ENCODE data around the gene TRIM50. TPM values are rescaled to one million over a fixed set of nuclear protein-coding genes. Genes with fewer than 3 reads are reported as not detected.
"Not testable (repeated sequence)": the region's sequence is repeated elsewhere in the genome, so short reads cannot be mapped to it uniquely, and the experiment has no call there.

The TRIM50 gene
- total and polyA plus RNA-seq, 2 donors (not counting 1 experiment from before 2014, with no cell fraction given), result not detected

GRCh38 chr7:73308665-73309214 is 19.1 kb downstream of the TRIM50 start, which contains the start of gene NSUN5:
Gene NSUN5 (minus strand): TSS chr7:73308826. CDS start chr7:73308790, 36 bp downstream.
- peak within 1 kb of the TSS; percentile 92 for H3K4me2 ChIP-seq (ENCODE audit: extremely low read depth, insufficient read depth, low read length)
- H3K79me2 ChIP-seq (ENCODE audit: control insufficient read depth, insufficient read depth, low read length), result peaks cover 3% of the 10 kb centered on the region
- H3K27me3 ChIP-seq (ENCODE audit: control insufficient read depth, insufficient read depth, low read length), result no peaks in the 10 kb centered on the region
- H3K9ac ChIP-seq (ENCODE audit: insufficient read depth, low read length), result peak within 1 kb of the TSS; percentile 50
- H3K9me3 ChIP-seq (ENCODE audit: control insufficient read depth, insufficient read depth, low read depth, low read length), result no peaks in the 10 kb centered on the region
- H2AFZ ChIP-seq (ENCODE audit: low read length), result peak within 1 kb of the TSS; percentile 88
- H3K4me1 ChIP-seq (ENCODE audit: control insufficient read depth, extremely low read depth, insufficient read depth, low read length), result no peaks in the 10 kb centered on the region
- H3K4me3 ChIP-seq (replicated peaks in 1 of 4; ENCODE audit: control extremely low read depth in 1 of 4, insufficient read depth in 1 of 4, low read depth in 3 of 4, low read length in 4 of 4), result peak within 1 kb of the TSS; percentile 65 to 69 (median 68)
- no peaks in the 10 kb centered on the region for H3K36me3 ChIP-seq (ENCODE audit: control insufficient read depth, insufficient read depth, low read length)
- peak within 1 kb of the TSS; percentile 27 for H3K27ac ChIP-seq (ENCODE audit: insufficient read depth, low read length)
- no peak for TF ChIP-seq EZH2 (IDR thresholded peaks at IDR 0.05; ENCODE audit: low read length, missing control alignments)
- TF ChIP-seq, protein P1, sequence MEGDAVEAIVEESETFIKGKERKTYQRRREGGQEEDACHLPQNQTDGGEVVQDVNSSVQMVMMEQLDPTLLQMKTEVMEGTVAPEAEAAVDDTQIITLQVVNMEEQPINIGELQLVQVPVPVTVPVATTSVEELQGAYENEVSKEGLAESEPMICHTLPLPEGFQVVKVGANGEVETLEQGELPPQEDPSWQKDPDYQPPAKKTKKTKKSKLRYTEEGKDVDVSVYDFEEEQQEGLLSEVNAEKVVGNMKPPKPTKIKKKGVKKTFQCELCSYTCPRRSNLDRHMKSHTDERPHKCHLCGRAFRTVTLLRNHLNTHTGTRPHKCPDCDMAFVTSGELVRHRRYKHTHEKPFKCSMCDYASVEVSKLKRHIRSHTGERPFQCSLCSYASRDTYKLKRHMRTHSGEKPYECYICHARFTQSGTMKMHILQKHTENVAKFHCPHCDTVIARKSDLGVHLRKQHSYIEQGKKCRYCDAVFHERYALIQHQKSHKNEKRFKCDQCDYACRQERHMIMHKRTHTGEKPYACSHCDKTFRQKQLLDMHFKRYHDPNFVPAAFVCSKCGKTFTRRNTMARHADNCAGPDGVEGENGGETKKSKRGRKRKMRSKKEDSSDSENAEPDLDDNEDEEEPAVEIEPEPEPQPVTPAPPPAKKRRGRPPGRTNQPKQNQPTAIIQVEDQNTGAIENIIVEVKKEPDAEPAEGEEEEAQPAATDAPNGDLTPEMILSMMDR (conservative IDR thresholded peaks at IDR 0.05 in 1 of 2, IDR thresholded peaks at IDR 0.05 in 1 of 2; ENCODE audit: low read depth in 1 of 2, low read length in 2 of 2), result no peak
- peak; percentile 59 to 76 for DNase-seq (ENCODE audit: low read depth in 2 of 2)
- H4K20me1 ChIP-seq (ENCODE audit: control insufficient read depth, extremely low read depth, insufficient read depth, low read length), result no peaks in the 10 kb centered on the region

DNA sequence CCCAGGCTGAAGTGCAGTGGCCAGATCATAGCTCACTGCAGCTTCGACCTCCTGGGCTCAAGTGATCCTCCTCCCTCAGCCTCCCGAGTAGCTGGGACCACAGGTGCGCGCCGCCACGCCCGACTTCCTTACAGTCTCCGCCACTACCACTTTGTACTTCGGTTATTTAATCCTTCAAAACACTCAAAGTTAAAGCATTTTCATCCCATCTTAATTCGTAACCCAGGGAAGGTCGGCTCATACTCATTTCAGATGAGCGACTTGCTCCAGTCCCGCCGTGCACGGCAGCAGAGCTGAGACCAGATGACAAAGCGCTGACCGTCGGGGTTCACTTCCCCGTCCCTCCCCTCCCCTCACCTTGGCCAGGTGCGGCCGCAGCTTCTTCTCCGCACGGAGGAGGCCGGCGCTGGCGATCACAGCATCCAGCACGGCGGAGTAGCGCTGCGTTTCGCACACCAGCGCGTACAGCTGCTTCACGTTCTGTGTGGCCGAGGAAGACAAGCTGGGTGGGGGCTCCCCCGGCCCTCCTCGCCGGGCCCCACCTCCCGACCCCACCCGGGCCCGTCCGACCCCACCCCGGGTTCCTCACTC is 19.7 kb downstream of the TRIM50 start:
- peak overlapping the region; percentile 88 for H3K4me2 ChIP-seq (ENCODE audit: extremely low read depth, insufficient read depth, low read length)
- TF ChIP-seq EZH2 (IDR thresholded peaks at IDR 0.05; ENCODE audit: low read length, missing control alignments), result no peak
- TF ChIP-seq, protein P1 (conservative IDR thresholded peaks at IDR 0.05 in 1 of 2, IDR thresholded peaks at IDR 0.05 in 1 of 2; ENCODE audit: low read depth in 1 of 2, low read length in 2 of 2), result no peak
- peak overlapping the region; percentile 88 for H2AFZ ChIP-seq (ENCODE audit: low read length)
- no peaks in the 10 kb centered on the region for H3K36me3 ChIP-seq (ENCODE audit: control insufficient read depth, insufficient read depth, low read length)
- H3K9ac ChIP-seq (ENCODE audit: insufficient read depth, low read length), result peak overlapping the region; percentile 50
- peak overlapping the region; percentile 65 to 69 (median 68) for H3K4me3 ChIP-seq (replicated peaks in 1 of 4; ENCODE audit: control extremely low read depth in 1 of 4, insufficient read depth in 1 of 4, low read depth in 3 of 4, low read length in 4 of 4)
- no peaks in the 10 kb centered on the region for H4K20me1 ChIP-seq (ENCODE audit: control insufficient read depth, extremely low read depth, insufficient read depth, low read length)
- peaks cover 3% of the 10 kb centered on the region for H3K79me2 ChIP-seq (ENCODE audit: control insufficient read depth, insufficient read depth, low read length)
- no peaks in the 10 kb centered on the region for H3K9me3 ChIP-seq (ENCODE audit: control insufficient read depth, insufficient read depth, low read depth, low read length)
- H3K27ac ChIP-seq (ENCODE audit: insufficient read depth, low read length), result no peak overlapping the region
- no peaks in the 10 kb centered on the region for H3K4me1 ChIP-seq (ENCODE audit: control insufficient read depth, extremely low read depth, insufficient read depth, low read length)
- H3K27me3 ChIP-seq (ENCODE audit: control insufficient read depth, insufficient read depth, low read length), result no peaks in the 10 kb centered on the region
- peak in 1 of 2 donors; percentile 9 for DNase-seq (ENCODE audit: low read depth in 2 of 2)

DNA sequence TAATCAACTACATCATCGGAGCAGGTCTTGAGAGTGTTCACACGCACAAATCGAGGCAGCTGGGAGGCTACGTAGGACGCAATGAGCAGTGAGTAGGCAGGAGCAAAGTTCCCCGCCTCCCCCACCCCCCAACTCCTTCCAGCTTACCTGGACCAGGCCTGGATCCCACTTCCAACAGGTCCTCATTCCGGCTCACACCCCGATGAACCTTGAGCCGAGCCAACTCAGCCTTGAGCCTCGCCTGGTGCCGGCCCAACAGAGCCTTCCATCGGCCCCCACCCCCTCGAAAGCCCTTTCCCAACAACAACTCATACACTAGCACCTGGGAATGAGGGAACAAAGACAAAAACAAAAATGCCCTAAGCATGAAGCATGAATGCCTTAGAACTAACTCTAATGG is 20.4 kb downstream of the TRIM50 start:
- Histone ChIP-seq H3K79me2 (ENCODE audit: control insufficient read depth, insufficient read depth, low read length) (peaks cover 3% of the 10 kb centered on the region), H3K4me2 (ENCODE audit: extremely low read depth, insufficient read depth, low read length) (peak overlapping the region; percentile 88), H3K27ac (ENCODE audit: insufficient read depth, low read length) (no peak overlapping the region), H3K36me3 (ENCODE audit: control insufficient read depth, insufficient read depth, low read length) (no peaks in the 10 kb centered on the region), H4K20me1 (ENCODE audit: control insufficient read depth, extremely low read depth, insufficient read depth, low read length) (no peaks in the 10 kb centered on the region), H3K27me3 (ENCODE audit: control insufficient read depth, insufficient read depth, low read length) (no peaks in the 10 kb centered on the region), H3K9me3 (ENCODE audit: control insufficient read depth, insufficient read depth, low read depth, low read length) (no peaks in the 10 kb centered on the region), H3K4me1 (ENCODE audit: control insufficient read depth, extremely low read depth, insufficient read depth, low read length) (no peaks in the 10 kb centered on the region), H3K9ac (ENCODE audit: insufficient read depth, low read length) (no peak overlapping the region), H3K4me3 (replicated peaks in 1 of 4; ENCODE audit: control extremely low read depth in 1 of 4, insufficient read depth in 1 of 4, low read depth in 3 of 4, low read length in 4 of 4) (peak overlapping the region in 1 of 4 experiments; percentile 69), H2AFZ (ENCODE audit: low read length) (no peak overlapping the region)
- TF ChIP-seq, protein P1 (conservative IDR thresholded peaks at IDR 0.05 in 1 of 2, IDR thresholded peaks at IDR 0.05 in 1 of 2; ENCODE audit: low read depth in 1 of 2, low read length in 2 of 2), result no peak
- no peak for TF ChIP-seq EZH2 (IDR thresholded peaks at IDR 0.05; ENCODE audit: low read length, missing control alignments)
- DNase-seq (ENCODE audit: low read depth in 2 of 2), result no peak

- H3K9me3 ChIP-seq (ENCODE audit: control insufficient read depth, insufficient read depth, low read depth, low read length); H3K4me1 ChIP-seq (ENCODE audit: control insufficient read depth, extremely low read depth, insufficient read depth, low read length); H3K4me3 ChIP-seq (replicated peaks in 1 of 4; ENCODE audit: control extremely low read depth in 1 of 4, insufficient read depth in 1 of 4, low read depth in 3 of 4, low read length in 4 of 4); H3K4me2 ChIP-seq (ENCODE audit: extremely low read depth, insufficient read depth, low read length); H2AFZ ChIP-seq (ENCODE audit: low read length); H3K27me3 ChIP-seq (ENCODE audit: control insufficient read depth, insufficient read depth, low read length); H3K79me2 ChIP-seq (ENCODE audit: control insufficient read depth, insufficient read depth, low read length); DNase-seq (ENCODE audit: low read depth in 2 of 2); H3K27ac ChIP-seq (ENCODE audit: insufficient read depth, low read length); H3K36me3 ChIP-seq (ENCODE audit: control insufficient read depth, insufficient read depth, low read length); H4K20me1 ChIP-seq (ENCODE audit: control insufficient read depth, extremely low read depth, insufficient read depth, low read length); H3K9ac ChIP-seq (ENCODE audit: insufficient read depth, low read length): not testable (repeated sequence)
These were observed 23.1 kb downstream of the TRIM50 start for GRCh38 chr7:73304612-73305387.
